GM12873 (cell line): Measurements from ENCODE around the gene LAD1.
A peak's percentile ranks its signal among the peaks of the same experiment; 100 is the strongest.

ENCODE experiments used
- CTCF ChIP-seq: IDR thresholded peaks from 2 replicates; pipeline ENCODE4 v1.5.1; 2012; ENCODE audit warnings: low read depth, mild to moderate bottlenecking, moderate library complexity, low read length, control low read depth; ENCODE audit not compliant: insufficient read depth; ENCODE audit errors: missing control alignments

Gene LAD1

GRCh38 chr1:201346987-201347386, 52.1 kb downstream of the LAD1 start:
- no peak for TF ChIP-seq CTCF

- peak; percentile 73 for TF ChIP-seq CTCF
Observed at GRCh38 chr1:201346337-201346939, 52.7 kb downstream of the LAD1 start.

- TF ChIP-seq CTCF, result no peak
Observed at GRCh38 chr1:201345081-201345355, 54.1 kb downstream of the LAD1 start.

GRCh38 chr1:201344206-201345080, 54.7 kb downstream of the LAD1 start:
- no peak for TF ChIP-seq CTCF

GRCh38 chr1:201341377-201341776, 57.7 kb downstream of the LAD1 start:
- no peak for TF ChIP-seq CTCF

GRCh38 chr1:201336711-201337450, 62.2 kb downstream of the LAD1 start:
- no peak for TF ChIP-seq CTCF

GRCh38 chr1:201335901-201336300, 63.2 kb downstream of the LAD1 start:
- no peak for TF ChIP-seq CTCF
